Measurements from ENCODE around the gene SMOC1. TPM values are rescaled to one million over a fixed set of nuclear protein-coding genes. Genes with fewer than 3 reads are reported as not detected.

Gene SMOC1
- total and polyA plus RNA-seq, 2 of the 8 experiments (the other 6 are each of a cell fraction or from before 2014, with no cell fraction given) = 1.6 to 2.4 TPM

DNA sequence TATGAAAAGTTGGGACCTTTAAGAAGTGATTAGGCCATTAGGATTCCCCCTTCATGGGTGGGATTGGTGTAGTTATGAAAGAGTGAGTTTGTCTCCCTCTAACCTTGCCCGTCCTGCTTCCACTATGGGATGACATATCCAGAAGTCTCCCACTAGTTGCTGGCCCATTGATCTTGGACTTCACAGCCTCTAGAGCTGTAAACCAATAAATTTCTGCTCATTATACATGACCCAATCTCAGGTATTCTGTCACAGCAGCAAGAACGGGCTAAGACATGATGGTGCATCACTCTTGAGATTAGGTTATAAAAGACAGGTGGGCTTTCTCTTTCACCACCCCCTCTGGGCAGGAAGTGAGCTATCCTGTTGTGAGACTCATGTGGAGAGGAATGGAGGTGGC lies 8.6 kb upstream of the SMOC1 start:
- no peak overlapping the region for H3K18ac ChIP-seq (ENCODE audit: extremely low read depth, low read length)
- H3K9ac ChIP-seq (replicated peaks in 1 of 4; ENCODE audit: extremely low read depth in 1 of 4, low read depth in 3 of 4, low read length in 3 of 4) = no peak overlapping the region
- no peak overlapping the region for H3K27ac ChIP-seq (ENCODE audit: low read depth, low read length)
- H3K23ac ChIP-seq (ENCODE audit: insufficient read length) = no peak overlapping the region
- H2AFZ ChIP-seq (ENCODE audit: low read length) = no peak overlapping the region
- H3K14ac ChIP-seq (ENCODE audit: insufficient read length) = no peak overlapping the region
- no peak overlapping the region for H2BK5ac ChIP-seq (ENCODE audit: low read depth, low read length)
- no peak overlapping the region for H2BK12ac ChIP-seq (ENCODE audit: low read depth, low read length)
- 95% methylated on average over 2 of the region's 2 CpGs; no CpG with 5 or more reads in 1 of the 2 experiments for WGBS, 2 experiments (ENCODE audit: extremely low coverage in 1 of 2, insufficient coverage in 1 of 2, insufficient read length in 1 of 2, insufficient replicate concordance in 2 of 2, low coverage in 1 of 2, low lambda C conversion rate in 2 of 2, missing lambda C conversion rate in 1 of 2)
- no peak for DNase-seq (ENCODE audit: low read depth in 1 of 2, low spot score in 2 of 2)
- H3K56ac ChIP-seq (replicated peaks; ENCODE audit: insufficient read length, low read depth, low read length) = no peak overlapping the region
- H3K4me2 ChIP-seq (ENCODE audit: insufficient read depth in 1 of 2, low read depth in 2 of 2, low read length in 2 of 2) = no peak overlapping the region
- H3K4me3 ChIP-seq (ENCODE audit: extremely low read depth in 1 of 4, insufficient read depth in 2 of 4, low read depth in 3 of 4, low read length in 4 of 4) = no peak overlapping the region
- no peak overlapping the region for H4K8ac ChIP-seq (ENCODE audit: extremely low read depth, insufficient read depth, low read length)
- H2BK120ac ChIP-seq (replicated peaks; ENCODE audit: low read depth, low read length) = no peak overlapping the region
- no peaks in the 10 kb centered on the region for H3K4me1 ChIP-seq (replicated peaks in 1 of 4; ENCODE audit: control insufficient read depth in 3 of 4, insufficient read depth in 4 of 4, low read length in 3 of 4)
- no peak overlapping the region for H4K91ac ChIP-seq (replicated peaks; ENCODE audit: insufficient read length, low read length)
- no peaks in the 10 kb centered on the region for H3K79me1 ChIP-seq (ENCODE audit: low read depth, low read length)
- H2AK5ac ChIP-seq (ENCODE audit: low read depth, low read length) = no peak overlapping the region
- no peak overlapping the region for H2BK15ac ChIP-seq (ENCODE audit: low read length)
- no peak overlapping the region for H2BK20ac ChIP-seq (ENCODE audit: low read length)
- ChIA-PET POLR2A (ENCODE audit: partially characterized antibody) (no interaction called here), CTCF (ENCODE audit: partially characterized antibody) (interaction anchor here (0.7 to 2.5 kb wide), 6 partner anchors 10 to 1043 kb away, joined by 3 to 8 read pairs (median 4); no protein-coding TSS in a partner anchor)
- peaks cover 4 to 9% of the 10 kb centered on the region in 2 experiments; a peak in 3 of 4 replicates for H3K9me3 ChIP-seq (ENCODE audit: insufficient read depth in 2 of 2, low read depth in 1 of 2, low read length in 1 of 2)
- H3K27me3 ChIP-seq (replicated peaks in 1 of 4; ENCODE audit: control insufficient read depth in 3 of 4, extremely low read depth in 1 of 4, insufficient read depth in 3 of 4, low read length in 3 of 4) = no peaks in the 10 kb centered on the region
- no peak overlapping the region for H3K4ac ChIP-seq (replicated peaks; ENCODE audit: insufficient read length, low read depth, low read length)
- FAIRE-seq = no peak
- no peaks in the 10 kb centered on the region for H3K36me3 ChIP-seq (ENCODE audit: control insufficient read depth in 2 of 4, insufficient read depth in 4 of 4, low read length in 3 of 4)
- no peaks in the 10 kb centered on the region for H3K79me2 ChIP-seq (ENCODE audit: control insufficient read depth in 1 of 2, insufficient read depth in 2 of 2, low read length in 2 of 2)
- no peak overlapping the region for H4K5ac ChIP-seq (ENCODE audit: insufficient read length, low read depth, low read length)
- H4K20me1 ChIP-seq (replicated peaks in 1 of 2; ENCODE audit: control insufficient read depth in 1 of 2, insufficient read depth in 2 of 2, low read length in 2 of 2) = no peaks in the 10 kb centered on the region
- H3K23me2 ChIP-seq (ENCODE audit: low read depth, low read length) = no peaks in the 10 kb centered on the region
- no peak for TF ChIP-seq SRF (IDR thresholded peaks at IDR 0.05; ENCODE audit: low read depth, low read length)
- no peak for TF ChIP-seq POU5F1 (IDR thresholded peaks at IDR 0.05; ENCODE audit: low read depth, low read length)
- no peak for TF ChIP-seq TEAD4 (IDR thresholded peaks at IDR 0.05; ENCODE audit: low read depth, low read length)
- TF ChIP-seq JUND (IDR thresholded peaks at IDR 0.05; ENCODE audit: low read length) = no peak
- TF ChIP-seq EP300 (IDR thresholded peaks at IDR 0.05; ENCODE audit: borderline replicate concordance in 1 of 2, low read depth in 2 of 2, low read length in 2 of 2) = no peak
- TF ChIP-seq RAD21 (IDR thresholded peaks at IDR 0.05 in 1 of 2, conservative IDR thresholded peaks at IDR 0.05 in 1 of 2; ENCODE audit: low read depth in 2 of 2, low read length in 2 of 2) = no peak
- TF ChIP-seq RBBP5 (IDR thresholded peaks at IDR 0.05; ENCODE audit: borderline replicate concordance, low read depth, low read length) = no peak
- TF ChIP-seq, protein P1, sequence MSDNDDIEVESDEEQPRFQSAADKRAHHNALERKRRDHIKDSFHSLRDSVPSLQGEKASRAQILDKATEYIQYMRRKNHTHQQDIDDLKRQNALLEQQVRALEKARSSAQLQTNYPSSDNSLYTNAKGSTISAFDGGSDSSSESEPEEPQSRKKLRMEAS (IDR thresholded peaks at IDR 0.05) = no peak
- no peak for TF ChIP-seq EGR1 (IDR thresholded peaks at IDR 0.05; ENCODE audit: borderline replicate concordance, low read depth, low read length)
- no peak for TF ChIP-seq CEBPB (IDR thresholded peaks at IDR 0.05; ENCODE audit: low read depth, low read length)
- no peak for TF ChIP-seq NRF1 (IDR thresholded peaks at IDR 0.05; ENCODE audit: low read depth, low read length)

All from H1 (cell line).